HG03457 (cell line): Measurements from ENCODE around the gene THAP11.

ENCODE experiments used
- ATAC-seq: cut with Tn5 transposase; IDR thresholded peaks from one replicate; pipeline ENCODE4 v1.9.1; 2021; ENCODE audit warnings: moderate number of reproducible peaks; ENCODE audit not compliant: unreplicated experiment

Gene THAP11

GRCh38 chr16:67841816-67842508 is at the start of gene THAP11:
Gene THAP11, plus strand, starts transcription at chr16:67842320. Its CDS starts 235 bp downstream, at chr16:67842555.
- peak; percentile 42 for ATAC-seq

DNA sequence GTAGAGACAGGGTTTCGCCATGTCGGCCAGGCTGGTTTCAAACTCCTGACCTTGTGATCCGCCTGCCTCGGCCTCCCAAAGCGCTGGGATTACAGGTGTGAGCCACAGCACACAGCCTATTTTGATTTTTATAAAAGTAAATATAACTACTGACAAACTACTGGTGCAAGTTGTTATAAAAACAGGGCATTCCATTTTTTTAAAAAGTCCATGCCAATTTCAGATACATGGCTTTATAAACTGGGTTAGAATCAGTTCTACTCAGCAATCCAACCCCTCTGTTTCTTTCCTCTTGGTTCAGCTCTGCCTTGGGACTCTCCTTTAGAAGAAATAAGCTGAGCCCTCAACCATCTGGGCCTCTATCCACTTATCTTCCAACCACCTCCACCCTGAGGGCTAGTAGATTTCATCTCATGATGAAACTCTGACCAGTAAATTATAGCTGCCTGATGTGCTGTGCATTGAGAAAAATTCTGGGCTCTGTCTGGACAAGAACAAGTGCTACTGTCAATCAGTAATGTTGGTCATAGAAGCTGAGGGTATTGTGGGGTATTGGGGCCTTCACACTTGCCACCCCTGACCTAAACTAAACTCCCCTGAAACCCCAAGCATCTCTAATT is 45.9 kb upstream of the THAP11 start:
- ATAC-seq = no peak

- no peak for ATAC-seq
Measured at GRCh38 chr16:67800338-67800926, 41.7 kb upstream of the THAP11 start.

GRCh38 chr16:67801241-67801640 is 40.9 kb upstream of the THAP11 start:
- ATAC-seq = no peak

DNA sequence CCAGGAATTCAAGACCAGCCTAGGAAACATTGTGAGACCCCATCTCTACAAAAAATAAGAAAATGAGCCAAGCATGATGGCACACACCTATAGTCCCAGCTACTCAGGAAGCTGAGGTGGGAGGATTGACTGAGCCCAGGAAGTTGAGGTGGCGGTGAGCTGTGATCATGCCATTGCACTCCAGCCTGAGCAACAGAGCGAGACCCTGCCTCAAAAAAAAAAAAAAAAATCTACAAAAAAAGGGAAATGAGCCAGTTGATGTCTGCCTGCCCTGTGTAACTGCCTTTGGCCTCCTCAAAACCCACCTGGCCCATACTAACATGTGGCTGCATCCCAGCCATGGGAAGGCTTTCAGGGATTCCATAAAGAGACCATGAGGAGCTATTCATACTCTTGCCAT is 40.2 kb upstream of the THAP11 start:
- ATAC-seq = no peak

- no peak for ATAC-seq
Measured at GRCh38 chr16:67803894-67804293, 38.2 kb upstream of the THAP11 start.

DNA sequence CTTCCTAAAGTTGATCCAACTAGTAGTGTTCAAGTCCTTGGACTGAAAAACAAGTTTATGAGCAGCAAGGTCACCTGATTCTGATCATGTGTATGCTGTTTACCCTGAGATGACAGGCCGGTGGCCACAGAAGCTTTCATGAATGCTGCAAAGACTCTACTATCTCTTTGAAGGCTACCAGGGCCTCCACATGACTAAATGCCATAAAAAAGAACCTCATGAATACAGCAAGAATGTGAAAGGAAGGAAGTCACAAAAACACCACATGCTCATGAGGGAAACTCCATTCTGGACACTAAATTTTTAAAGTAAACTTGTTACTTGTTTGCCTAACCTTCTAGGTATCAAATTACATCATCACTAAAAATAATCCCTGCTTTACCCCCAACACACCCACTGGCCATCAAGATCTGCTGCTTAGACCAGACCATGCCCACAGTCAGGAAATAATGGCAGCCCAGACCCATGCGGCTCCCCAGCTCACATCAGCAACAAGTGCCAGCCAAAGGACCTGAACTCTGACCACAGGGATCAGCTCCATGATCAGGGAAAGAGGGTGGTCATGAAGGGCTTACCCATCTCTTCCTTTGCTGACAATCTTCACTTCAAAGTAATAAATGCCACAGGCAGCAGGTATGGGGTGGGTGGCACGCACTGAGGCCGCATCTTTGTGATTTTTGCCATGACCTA is 37.1 kb upstream of the THAP11 start:
- ATAC-seq = no peak

DNA sequence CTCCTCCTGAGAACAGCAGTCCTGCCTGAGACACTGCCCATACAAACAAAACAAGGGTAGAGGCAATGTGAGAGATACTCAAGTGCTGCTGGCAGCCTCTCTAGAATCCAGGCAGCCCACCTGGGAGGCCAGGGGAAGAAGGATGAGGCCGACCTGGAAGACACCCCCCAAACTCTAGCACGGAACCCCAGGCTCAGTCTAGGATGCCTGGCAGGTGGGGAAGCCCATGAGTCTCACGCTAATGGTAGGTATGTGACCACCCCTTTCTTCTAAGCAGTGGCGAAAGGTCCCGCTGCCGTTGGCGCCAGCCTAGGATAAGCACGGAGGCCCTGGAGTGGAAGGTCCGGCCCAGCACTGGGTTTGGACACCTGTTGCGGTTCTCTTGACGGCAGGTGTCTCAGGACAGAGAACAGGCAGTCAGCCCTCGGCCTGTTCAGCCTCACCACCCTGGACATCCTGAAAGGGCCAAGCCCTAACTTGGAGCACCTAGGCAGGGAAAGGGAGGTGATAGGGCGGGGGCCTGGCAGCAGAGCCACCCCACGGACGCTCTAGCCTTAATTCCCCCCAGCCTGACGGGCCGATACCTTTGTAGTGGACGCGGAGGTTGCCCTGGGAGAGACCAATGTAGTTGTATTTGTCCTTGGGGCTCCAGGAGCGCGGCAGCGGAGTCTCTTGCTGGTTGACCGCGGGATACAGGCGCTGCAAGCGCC is 36.2 kb upstream of the THAP11 start:
- no peak for ATAC-seq

DNA sequence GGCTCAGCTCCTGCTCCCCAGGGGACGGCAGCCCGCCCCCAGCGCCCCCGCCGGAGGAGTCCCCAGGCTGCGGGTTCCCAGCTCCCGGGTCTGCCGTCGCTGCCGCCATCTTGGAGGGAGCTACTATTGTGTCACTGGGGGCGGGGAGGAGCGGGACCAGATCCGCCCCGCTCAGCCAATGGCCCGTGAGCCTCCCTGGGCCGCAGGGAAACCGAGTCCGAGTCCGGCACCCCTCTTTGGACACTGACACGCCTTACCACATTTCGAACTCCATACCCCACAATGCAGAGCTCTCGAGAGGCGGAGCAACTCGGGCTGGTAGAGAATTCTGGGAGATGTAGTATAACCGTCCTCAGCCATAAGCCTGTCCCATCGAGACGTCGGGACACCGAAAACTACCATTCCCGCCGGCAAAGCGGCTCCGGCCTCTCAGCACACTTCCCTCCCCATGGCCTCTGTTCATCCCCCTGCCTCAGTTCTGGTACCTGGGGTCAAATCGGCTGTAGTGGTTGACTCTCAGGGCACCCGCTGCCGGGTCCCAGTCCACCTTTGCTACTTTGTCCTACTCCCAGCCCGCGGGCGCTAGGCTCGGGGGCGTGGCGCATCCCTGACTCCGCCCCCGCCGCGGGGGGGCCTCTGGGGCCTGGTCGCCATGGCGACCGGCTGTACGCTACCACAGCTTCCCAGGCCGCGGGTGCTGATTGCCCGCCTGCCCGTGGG is 35.5 kb upstream of the THAP11 start, which contains the start of the genes RANBP10 and TSNAXIP1:
TSS of gene RANBP10 (minus strand) at position 133 of the 720 bp plus-strand sequence. CDS start at position 109, 24 bp downstream.
TSS of gene TSNAXIP1 (plus strand) at position 462 of the 720 bp plus-strand sequence. CDS start 261 bp downstream, outside the sequence.
- peak; percentile 87 for ATAC-seq

- no peak for ATAC-seq
Measured at GRCh38 chr16:67807148-67807682, 34.9 kb upstream of the THAP11 start.

- ATAC-seq = no peak
Measured at GRCh38 chr16:67811899-67812298, 30.2 kb upstream of the THAP11 start.

- ATAC-seq = no peak
Measured at GRCh38 chr16:67814567-67814966, 27.6 kb upstream of the THAP11 start.

GRCh38 chr16:67820608-67821259 is 21.4 kb upstream of the THAP11 start:
- no peak for ATAC-seq

- ATAC-seq = no peak
Measured at GRCh38 chr16:67822511-67822910, 19.6 kb upstream of the THAP11 start.

- ATAC-seq = no peak
Measured at GRCh38 chr16:67825119-67825518, 17.0 kb upstream of the THAP11 start.

DNA sequence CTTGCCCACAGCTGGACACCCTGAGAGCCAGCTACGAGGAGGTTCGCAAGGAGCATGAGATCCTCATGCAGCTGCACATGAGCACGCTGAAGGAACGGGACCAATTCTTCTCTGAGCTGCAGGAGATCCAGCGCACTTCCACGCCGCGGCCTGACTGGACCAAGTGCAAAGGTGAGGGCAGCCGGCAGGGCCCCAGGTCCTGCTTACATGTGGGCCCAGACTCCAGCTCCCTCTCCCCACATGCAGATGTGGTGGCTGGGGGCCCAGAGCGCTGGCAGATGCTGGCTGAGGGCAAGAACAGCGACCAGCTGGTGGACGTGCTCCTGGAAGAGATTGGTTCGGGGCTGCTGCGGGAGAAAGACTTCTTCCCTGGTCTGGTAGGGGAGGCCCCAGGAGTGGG is 16.2 kb upstream of the THAP11 start:
- no peak for ATAC-seq

DNA sequence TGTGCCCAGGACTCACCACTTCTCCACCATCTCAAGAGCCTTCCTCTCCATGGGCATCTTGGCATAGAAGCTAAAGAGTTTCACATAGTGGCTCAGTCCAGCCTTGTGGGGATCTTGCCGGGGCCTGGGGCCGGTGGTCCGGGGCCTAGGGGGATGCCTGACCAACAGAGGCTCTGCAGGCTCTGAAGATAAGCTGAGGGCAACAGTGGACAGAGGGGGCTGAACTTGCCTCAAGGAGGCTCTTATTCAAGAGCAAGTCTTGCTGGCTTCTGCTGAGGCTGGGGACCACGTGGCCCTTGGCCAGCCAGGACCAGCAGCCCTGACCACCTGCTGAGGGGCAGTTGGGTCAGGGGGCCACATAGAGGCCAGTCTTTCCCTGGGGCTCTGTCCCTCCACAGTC is 13.5 kb upstream of the THAP11 start:
- ATAC-seq = no peak

GRCh38 chr16:67833030-67833414 is 9.1 kb upstream of the THAP11 start:
- ATAC-seq = no peak
